Renal cortical epithelial cell (primary cell): Measurements from ENCODE around the gene GARRE1. TPM values are rescaled to one million over a fixed set of nuclear protein-coding genes. Genes with fewer than 3 reads are reported as not detected.
A peak's percentile ranks its signal among the peaks of the same experiment; 100 is the strongest.
"Not testable (repeated sequence)": the region's sequence is repeated elsewhere in the genome, so short reads cannot be mapped to it uniquely, and the experiment has no call there.

Experiments
- DNase-seq: peaks from one replicate; pipeline ENCODE4 v3.0.0-alpha.2; 2011; ENCODE audit warnings: low read depth
- total RNA-seq: library from RNA; depleted of rRNA; stranded (reverse); fragments of >200 nt; gene quantifications from 2 replicates; pipeline ENCODE4 v1.2.3, GENCODE V29; 2014

GARRE1 gene, protein sequence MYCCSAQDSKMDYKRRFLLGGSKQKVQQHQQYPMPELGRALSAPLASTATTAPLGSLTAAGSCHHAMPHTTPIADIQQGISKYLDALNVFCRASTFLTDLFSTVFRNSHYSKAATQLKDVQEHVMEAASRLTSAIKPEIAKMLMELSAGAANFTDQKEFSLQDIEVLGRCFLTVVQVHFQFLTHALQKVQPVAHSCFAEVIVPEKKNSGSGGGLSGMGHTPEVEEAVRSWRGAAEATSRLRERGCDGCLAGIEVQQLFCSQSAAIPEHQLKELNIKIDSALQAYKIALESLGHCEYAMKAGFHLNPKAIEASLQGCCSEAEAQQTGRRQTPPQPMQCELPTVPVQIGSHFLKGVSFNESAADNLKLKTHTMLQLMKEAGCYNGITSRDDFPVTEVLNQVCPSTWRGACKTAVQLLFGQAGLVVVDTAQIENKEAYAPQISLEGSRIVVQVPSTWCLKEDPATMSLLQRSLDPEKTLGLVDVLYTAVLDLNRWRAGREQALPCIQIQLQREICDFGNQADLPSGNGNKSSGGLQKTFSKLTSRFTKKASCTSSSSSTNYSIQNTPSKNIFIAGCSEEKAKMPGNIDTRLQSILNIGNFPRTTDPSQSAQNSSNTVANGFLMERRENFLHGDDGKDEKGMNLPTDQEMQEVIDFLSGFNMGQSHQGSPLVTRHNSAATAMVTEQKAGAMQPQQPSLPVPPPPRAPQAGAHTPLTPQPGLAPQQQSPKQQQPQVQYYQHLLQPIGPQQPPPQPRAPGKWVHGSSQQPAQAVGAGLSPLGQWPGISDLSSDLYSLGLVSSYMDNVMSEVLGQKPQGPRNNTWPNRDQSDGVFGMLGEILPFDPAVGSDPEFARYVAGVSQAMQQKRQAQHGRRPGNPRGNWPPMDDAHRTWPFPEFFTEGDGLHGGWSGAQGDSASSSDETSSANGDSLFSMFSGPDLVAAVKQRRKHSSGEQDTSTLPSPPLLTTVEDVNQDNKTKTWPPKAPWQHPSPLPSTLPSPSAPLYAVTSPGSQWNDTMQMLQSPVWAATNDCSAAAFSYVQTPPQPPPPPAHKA (N-terminal part only)
- 8.9 and 19.7 TPM in 2 replicates for total RNA-seq

DNA sequence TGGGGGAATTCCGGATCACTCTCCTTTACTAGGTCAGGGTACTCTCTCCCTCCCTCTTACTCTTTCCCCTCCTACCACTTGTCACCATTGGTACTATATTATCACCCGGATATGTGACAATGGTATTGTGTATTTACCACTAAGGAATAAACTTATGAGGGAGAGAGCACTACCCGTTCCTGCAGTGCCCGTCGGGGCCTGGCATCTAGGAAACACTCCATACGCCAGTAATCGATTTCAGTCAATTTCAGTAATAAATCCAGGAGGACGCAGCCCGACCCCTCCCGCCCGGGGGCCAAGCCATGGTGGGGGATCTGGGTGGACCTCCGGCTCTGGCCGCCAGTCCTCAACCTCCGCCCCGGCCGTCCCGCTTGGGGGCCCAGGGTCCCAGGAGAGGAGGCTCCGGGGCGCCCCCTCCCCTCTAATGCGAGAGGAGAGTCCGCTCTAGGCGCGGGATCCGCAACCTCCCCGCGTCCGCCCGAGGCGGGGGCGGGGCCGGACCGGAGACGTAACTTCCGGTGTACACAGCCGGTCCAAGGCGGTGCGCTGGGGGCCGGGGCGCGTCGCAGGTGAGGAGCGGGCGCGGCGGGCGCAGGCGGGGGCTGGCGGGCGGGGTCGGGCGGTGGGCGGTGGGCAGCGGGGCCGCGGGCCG, at the start of gene GARRE1:
Gene GARRE1, plus strand, starts transcription at position 509 of the 652 bp plus-strand sequence. CDS start 45,920 bp downstream, outside the sequence.
- DNase-seq: peak; percentile 31

DNA sequence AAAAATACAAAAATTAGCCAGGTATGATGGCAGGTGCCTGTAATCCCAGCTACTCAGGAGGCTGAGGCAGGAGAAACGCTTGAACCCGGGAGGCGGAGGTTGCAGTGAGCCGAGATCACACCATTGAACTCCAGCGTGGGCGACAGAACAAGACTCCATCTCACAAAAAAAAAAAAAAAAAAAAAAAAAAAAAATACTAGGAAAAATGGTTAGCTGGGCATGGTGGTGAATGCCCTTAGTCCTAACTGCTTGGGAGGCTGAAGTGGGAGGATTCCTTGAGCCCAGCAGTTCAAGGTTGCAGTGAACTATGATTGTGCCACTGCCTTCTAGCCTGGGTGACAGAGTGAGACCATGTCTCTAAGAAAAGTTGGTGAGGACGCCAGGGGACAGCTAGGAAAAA, 49.0 kb upstream of the GARRE1 start:
- not testable (repeated sequence) for DNase-seq

GRCh38 chr19:34208291-34208884, 46.0 kb upstream of the GARRE1 start:
- no peak for DNase-seq

DNA sequence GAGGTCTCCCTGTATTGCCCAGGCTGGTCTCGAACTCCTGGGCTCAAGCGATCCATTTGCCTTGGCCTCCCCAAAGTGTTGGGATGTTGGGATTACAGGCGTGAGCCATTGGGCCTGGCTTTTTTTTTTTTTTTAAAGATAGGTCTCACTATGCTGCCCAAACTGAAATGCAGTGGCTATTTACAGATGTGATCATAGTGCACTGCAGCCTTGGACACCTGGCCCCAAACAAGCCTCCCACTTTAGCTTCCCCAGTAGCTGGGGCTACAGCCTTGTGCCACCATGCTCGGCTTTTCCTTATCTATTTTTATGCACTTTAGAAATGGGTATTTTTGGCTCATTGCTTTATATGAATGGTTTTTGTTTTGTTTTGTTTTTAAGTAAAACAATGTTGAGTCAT, 44.6 kb upstream of the GARRE1 start:
- DNase-seq: no peak

- DNase-seq: no peak
These were observed 41.1 kb upstream of the GARRE1 start for GRCh38 chr19:34213283-34213682.

GRCh38 chr19:34214040-34214439, 40.3 kb upstream of the GARRE1 start:
- no peak for DNase-seq

- no peak for DNase-seq
These were observed 39.2 kb upstream of the GARRE1 start for GRCh38 chr19:34215006-34215665.

GRCh38 chr19:34215666-34216038, 38.7 kb upstream of the GARRE1 start:
- no peak for DNase-seq

DNA sequence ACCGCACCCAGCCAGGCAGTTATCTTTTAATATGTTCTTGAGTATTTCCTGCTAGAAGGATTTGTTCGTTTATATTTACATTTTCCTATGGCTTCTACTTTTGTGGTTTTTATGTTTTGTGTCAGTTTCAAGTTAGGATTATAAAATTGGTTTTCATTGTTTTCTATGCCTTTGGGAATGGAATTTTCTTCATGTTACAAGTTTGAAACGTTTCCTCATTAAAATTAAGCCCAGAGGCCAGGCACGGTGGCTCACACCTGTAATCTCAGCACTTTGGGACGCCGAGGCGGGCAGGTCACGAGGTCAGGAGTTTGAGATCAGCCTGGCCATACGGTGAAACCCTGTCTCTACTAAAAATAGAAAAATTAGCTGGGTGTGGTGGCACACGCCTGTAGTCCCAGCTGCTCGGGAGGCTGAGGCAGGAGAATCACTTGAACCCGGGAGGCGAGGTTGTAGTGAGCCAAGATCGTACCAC, 37.6 kb upstream of the GARRE1 start:
- DNase-seq: not testable (repeated sequence)

GRCh38 chr19:34217952-34218817, 36.2 kb upstream of the GARRE1 start:
- peak; percentile 88 for DNase-seq

- DNase-seq: no peak
These were observed 35.6 kb upstream of the GARRE1 start for GRCh38 chr19:34218818-34219164.

- peak; percentile 63 for DNase-seq
These were observed 33.8 kb upstream of the GARRE1 start for GRCh38 chr19:34220472-34221063.

DNA sequence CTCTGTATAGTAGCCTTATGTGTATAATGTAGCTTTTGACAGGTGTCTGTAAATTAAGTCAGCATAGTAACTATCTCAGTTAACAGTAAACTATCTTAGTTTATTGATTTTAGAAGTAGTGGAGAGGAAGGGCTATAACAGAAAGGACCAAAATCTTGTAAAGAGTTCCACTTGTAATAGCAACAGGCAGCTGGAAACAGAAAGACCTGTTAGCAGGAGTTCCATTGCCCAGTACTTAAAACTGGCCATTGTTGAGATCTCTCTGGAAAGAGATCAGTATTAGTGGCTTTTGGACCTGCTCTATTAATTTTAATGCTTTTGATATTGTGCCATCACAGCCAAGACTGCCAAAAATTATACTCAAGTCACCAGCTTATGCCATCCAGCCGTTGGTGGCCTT, 32.0 kb upstream of the GARRE1 start:
- DNase-seq: no peak

DNA sequence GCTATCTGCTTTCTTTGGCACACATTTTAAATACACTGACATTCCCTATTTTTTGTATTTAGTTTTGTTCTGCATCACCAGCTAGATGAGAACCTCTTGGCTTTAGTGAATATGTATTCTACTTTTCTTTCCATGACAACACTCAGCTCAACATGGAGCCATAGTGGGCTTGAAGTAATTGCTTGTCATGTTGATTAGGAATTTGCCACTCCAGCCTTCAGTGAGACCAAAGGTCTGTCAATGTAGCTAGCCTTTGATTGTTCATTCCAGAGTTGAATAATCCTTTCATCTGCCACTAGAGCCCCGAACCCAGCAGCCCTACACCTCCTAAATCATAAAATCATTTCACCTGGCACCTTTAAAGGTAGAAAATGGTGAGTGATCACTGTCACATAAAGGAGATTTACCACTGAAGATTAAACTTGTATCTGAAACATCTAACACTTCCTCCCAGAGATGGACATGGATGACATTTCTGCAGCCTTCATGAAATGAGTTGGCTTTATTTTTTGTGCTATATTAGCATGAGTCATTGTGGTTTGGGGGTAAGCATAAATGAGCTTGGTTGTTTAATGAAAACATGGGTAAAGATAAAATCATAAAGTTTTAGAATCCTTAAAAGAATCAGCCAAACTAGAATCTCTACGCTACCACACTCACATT, 29.2 kb upstream of the GARRE1 start:
- peak; percentile 21 for DNase-seq

DNA sequence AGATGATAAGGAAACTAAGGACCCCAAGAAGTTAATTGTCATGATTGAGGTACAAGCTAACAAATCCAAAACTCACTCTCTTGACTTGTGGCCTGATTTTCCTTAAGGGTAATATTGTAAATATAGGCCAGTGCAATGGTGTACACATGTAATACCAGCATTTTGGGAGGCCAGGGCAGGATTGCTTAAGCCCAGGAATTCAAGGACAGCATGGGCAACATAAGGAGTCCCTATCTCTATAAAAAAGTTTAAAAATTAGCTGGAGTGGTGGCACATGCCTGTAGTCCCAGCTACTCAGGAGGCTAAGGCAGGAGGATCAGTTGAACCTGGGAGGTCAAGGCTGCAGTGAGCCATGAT, 28.7 kb upstream of the GARRE1 start:
- DNase-seq: no peak

- DNase-seq: no peak
These were observed 28.3 kb upstream of the GARRE1 start for GRCh38 chr19:34226036-34226435.

- no peak for DNase-seq
These were observed 26.0 kb upstream of the GARRE1 start for GRCh38 chr19:34228347-34228746.

DNA sequence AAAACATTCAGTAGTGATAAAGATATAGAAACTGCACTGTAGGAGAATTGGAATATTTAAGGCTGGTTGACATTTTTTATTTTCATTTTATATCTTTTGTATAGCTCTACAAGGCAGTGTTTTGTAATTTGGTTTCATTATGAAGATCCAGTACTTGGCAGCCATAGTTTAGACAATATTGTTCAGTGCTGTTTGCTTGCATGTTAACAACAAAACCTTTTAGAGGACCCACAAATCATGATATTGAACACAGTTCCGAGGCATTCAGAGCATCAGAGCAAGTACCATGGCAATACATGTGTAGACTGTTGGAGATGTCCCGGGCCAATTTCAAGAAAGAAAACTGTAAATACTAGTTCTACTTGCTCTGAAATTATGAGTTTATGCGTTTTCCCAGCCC, 25.6 kb upstream of the GARRE1 start:
- no peak for DNase-seq

DNA sequence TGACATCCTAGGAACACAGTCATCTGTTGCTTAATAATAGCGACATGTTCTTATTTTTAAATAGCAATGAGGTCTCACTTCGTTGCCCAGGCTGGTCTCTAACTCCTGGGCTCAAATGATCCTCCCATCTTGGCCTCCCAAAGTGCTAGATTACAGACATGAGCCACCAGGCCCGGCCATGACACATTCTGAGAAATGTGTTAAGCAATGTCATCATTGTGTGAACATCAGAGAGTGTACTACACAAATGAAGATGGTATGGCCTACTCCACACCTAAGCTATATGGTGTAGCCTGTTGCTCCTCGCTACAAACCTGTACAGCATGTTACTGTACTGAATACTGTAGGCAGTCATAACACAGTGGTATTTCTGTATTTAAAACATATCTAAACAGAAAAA, 24.6 kb upstream of the GARRE1 start:
- no peak for DNase-seq
